Thoracic aorta (tissue), 2 donors: ENCODE results near the gene ITGB7. TPM values are rescaled to one million over a fixed set of nuclear protein-coding genes. Genes with fewer than 3 reads are reported as not detected.

ENCODE experiments used
- ATAC-seq: fragments of 150-250 bp; one replicate; pipeline ENCODE4 v1.8.0; 2017; ENCODE audit warnings: low read depth; ENCODE audit not compliant: insufficient number of reproducible peaks, low FRiP score
- DNase-seq: peaks from one replicate; pipeline ENCODE4 v3.0.0-alpha.2; 2020; ENCODE audit warnings: low spot score
- H3K27ac ChIP-seq, 2 donors: fragments of 200-600 bp; sonication (generic); 1 replicate in 1 of 2; 2 replicates in 1 of 2; pipeline ENCODE4 v1.5.1; 2016; ENCODE audit warnings: mild to moderate bottlenecking in 2 of 2, moderate library complexity in 2 of 2
- H3K27me3 ChIP-seq: fragments of 200-600 bp; sonication (generic); replicated peaks from 2 replicates; pipeline ENCODE4 v1.6.0; 2016; ENCODE audit warnings: mild to moderate bottlenecking; ENCODE audit not compliant: insufficient read depth
- H3K36me3 ChIP-seq: fragments of 200-600 bp; sonication (generic); one replicate; pipeline ENCODE4 v1.5.1; 2016
- H3K4me1 ChIP-seq, 2 donors: fragments of 200-600 bp; sonication (generic); 1 replicate in 1 of 2; 2 replicates in 1 of 2; pipeline versions ENCODE4 v1.5.1 to v1.6.0; 2016; ENCODE audit warnings: low read depth in 2 of 2, mild to moderate bottlenecking in 1 of 2; ENCODE audit not compliant: control insufficient read depth in 1 of 2
- H3K4me3 ChIP-seq: fragments of 200-600 bp; sonication (generic); 2 replicates; pipeline ENCODE4 v1.5.1; 2016; ENCODE audit warnings: mild to moderate bottlenecking
- H3K9me3 ChIP-seq: fragments of 200-600 bp; sonication (generic); 2 replicates; pipeline ENCODE4 v1.5.1; 2016
- total RNA-seq, 2 donors: library from RNA; depleted of rRNA; stranded (reverse); fragments of >200 nt; gene quantifications; one replicate each; pipeline versions ENCODE4 v1.1.0 to v1.2.3, GENCODE V29; 2016
- TF ChIP-seq, protein P1 (sequence below): fragments of 200-600 bp; sonication (generic); IDR thresholded peaks from one replicate; pipeline ENCODE4 v1.5.1; 2019; ENCODE audit warnings: antibody characterized with exemption

ITGB7 gene
- total RNA-seq, 2 donors from 2014 or later: 2.1 to 8.3 TPM

GRCh38 chr12:53193985-53194716, 12.9 kb downstream of the ITGB7 start:
- H3K9me3 ChIP-seq: no peaks in the 10 kb centered on the region
- TF ChIP-seq, protein P1, sequence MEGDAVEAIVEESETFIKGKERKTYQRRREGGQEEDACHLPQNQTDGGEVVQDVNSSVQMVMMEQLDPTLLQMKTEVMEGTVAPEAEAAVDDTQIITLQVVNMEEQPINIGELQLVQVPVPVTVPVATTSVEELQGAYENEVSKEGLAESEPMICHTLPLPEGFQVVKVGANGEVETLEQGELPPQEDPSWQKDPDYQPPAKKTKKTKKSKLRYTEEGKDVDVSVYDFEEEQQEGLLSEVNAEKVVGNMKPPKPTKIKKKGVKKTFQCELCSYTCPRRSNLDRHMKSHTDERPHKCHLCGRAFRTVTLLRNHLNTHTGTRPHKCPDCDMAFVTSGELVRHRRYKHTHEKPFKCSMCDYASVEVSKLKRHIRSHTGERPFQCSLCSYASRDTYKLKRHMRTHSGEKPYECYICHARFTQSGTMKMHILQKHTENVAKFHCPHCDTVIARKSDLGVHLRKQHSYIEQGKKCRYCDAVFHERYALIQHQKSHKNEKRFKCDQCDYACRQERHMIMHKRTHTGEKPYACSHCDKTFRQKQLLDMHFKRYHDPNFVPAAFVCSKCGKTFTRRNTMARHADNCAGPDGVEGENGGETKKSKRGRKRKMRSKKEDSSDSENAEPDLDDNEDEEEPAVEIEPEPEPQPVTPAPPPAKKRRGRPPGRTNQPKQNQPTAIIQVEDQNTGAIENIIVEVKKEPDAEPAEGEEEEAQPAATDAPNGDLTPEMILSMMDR: no peak
- no peak for DNase-seq
- ATAC-seq: no peak
- H3K4me1 ChIP-seq: peaks cover 9 to 19% of the 10 kb centered on the region in 2 donors
- H3K36me3 ChIP-seq: no peaks in the 10 kb centered on the region
- no peak overlapping the region for H3K27ac ChIP-seq
- H3K27me3 ChIP-seq: no peaks in the 10 kb centered on the region
- no peak overlapping the region for H3K4me3 ChIP-seq

GRCh38 chr12:53193040-53193439, 14.0 kb downstream of the ITGB7 start:
- Histone ChIP-seq H3K36me3 (peaks cover 5% of the 10 kb centered on the region), H3K9me3 (no peaks in the 10 kb centered on the region), H3K27ac (no peak overlapping the region), H3K4me1 (peaks cover 7 to 17% of the 10 kb centered on the region in 2 donors), H3K27me3 (no peaks in the 10 kb centered on the region), H3K4me3 (no peak overlapping the region)
- ATAC-seq: no peak
- DNase-seq: no peak
- TF ChIP-seq, protein P1: no peak

DNA sequence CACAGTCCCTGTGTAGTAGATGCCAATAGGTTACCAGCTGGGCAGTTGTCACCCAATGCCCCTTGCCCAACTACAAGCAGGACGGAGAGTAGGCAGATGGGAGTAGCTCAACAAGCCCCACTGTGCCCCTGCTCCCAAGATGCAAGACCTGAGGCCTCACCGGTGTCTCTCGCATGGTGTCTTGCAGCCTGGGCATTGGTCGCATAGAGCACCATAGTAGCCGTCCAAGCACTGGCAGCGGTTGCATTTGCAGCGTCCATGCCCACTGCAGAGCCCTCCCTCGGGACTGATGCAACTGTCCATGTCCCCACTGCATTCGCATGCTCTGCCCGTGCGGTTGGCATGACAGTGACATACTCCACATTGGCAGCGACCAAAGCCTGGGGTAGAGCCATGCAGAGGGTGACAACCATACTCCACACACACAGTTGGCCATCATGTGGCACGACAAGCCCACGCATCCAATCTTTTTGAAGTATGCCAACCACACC, 14.5 kb downstream of the ITGB7 start:
- ATAC-seq: no peak
- Histone ChIP-seq H3K9me3 (no peaks in the 10 kb centered on the region), H3K27me3 (no peaks in the 10 kb centered on the region), H3K4me1 (peaks cover 4 to 13% of the 10 kb centered on the region in 2 donors), H3K27ac (no peak overlapping the region), H3K36me3 (peaks cover 10% of the 10 kb centered on the region), H3K4me3 (no peak overlapping the region)
- DNase-seq: no peak
- TF ChIP-seq, protein P1: no peak

DNA sequence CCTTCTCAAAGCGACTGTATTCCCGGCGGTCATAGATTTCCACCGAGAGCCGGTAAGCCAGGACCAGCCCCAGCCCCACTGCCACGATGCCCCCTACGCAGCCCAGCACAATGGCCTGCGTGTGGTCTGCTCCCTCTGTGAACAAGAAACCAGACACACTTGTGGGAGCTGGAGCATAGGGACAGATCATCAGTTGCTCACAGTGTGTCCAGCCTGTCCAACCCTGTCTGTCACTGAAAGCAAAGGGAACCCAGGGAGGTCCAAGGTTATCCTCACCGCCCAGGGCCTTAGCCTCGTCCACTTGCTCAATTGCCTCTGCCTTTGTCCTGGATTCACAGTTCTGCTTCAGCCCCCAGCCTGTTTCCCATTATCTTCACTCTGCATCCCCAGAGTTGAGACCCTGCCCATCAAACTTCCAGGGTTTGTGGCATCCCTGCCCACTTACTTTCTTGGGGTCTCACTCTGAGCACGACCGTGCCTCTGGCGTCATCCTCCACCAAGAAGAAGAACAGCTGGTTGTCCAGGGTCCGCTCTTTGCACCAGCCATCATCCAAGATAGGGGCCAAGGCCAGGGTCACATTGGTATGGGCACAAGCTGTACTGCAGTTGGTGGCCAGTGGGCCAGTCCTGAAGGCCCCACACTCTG, 15.0 kb downstream of the ITGB7 start:
- TF ChIP-seq, protein P1: no peak
- ATAC-seq (no peak), DNase-seq (no peak)
- Histone ChIP-seq H3K27me3 (no peaks in the 10 kb centered on the region), H3K36me3 (peaks cover 14% of the 10 kb centered on the region), H3K4me3 (no peak overlapping the region), H3K9me3 (no peaks in the 10 kb centered on the region), H3K27ac (no peak overlapping the region), H3K4me1 (peaks cover 0 to 7% of the 10 kb centered on the region in 2 donors)

DNA sequence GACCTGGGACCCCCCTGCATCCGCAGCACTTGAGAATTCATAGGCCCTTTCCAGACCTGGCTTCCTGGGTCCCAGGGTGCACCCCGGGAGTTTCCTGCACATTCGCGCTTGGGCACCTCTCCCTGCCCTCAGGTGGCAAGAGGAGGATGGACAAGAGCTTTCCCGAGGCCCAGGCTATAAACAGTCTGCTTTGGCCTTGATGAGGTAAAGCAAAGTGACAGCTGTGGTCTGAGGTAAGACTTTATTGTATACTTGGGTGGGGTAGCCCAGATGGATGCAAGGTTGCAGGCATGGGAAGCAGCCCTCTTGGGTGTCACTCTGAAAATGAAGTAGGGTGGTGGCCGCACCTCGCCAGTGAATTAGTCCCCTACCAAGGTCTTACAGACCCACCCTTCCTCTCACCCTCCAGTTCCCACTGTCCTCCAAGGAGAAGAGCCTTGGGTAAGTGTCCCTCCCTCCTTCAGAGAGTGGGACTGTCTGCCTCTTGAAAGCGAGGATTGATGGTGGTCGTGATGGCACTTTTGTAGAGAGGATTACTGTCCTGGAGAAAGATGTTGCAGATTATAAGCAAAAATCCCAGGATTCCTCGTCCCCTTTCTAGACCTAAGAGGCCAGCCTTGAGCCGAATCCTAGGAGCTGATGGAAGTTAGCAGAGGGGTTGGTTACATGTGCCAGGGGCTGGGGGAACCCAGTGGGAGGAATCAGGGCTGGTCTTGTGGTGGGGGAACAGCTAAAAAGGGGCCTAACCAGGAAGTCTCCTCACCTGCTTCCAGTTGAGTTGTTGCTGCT, 15.8 kb downstream of the ITGB7 start:
- ATAC-seq: no peak
- Histone ChIP-seq H3K36me3 (peaks cover 21% of the 10 kb centered on the region), H3K4me1 (peaks cover 0 to 6% of the 10 kb centered on the region in 2 donors), H3K27me3 (no peaks in the 10 kb centered on the region), H3K9me3 (no peaks in the 10 kb centered on the region), H3K27ac (no peak overlapping the region), H3K4me3 (no peak overlapping the region)
- no peak for DNase-seq
- TF ChIP-seq, protein P1: no peak
